ENCODE results near the gene CDK2. TPM values are rescaled to one million over a fixed set of nuclear protein-coding genes. Genes with fewer than 3 reads are reported as not detected.
"Not testable (repeated sequence)": the region's sequence is repeated elsewhere in the genome, so short reads cannot be mapped to it uniquely, and the experiment has no call there.

The CDK2 gene
- total RNA-seq, 1 donor from 2014 or later: 26.1 TPM

DNA sequence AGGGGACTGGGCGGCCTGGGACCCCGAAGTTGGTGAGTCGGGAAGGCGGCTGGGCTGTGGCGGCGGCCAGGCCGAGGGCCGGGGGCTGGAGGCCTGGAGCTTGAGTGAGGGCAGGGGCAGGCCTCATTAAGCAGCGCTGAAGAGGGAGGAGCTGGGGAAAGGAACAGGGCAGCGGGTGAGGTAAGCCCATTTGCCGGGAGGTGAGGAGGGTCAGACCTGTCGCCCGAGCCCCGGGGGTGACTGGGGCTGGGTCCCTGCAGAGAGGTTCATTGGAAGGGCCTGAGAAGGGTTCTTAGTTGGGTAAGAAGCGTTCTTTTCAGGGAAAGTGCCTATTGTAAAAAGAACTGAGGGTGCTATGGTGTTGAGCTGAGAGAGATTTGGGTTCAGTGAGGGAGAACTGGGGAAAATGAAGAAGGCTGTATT, 7.7 kb downstream of the CDK2 start:
- peak; percentile 91 for DNase-seq (ENCODE audit: low spot score)
- Mint-ChIP-seq H3K27me3 (ENCODE audit: low read depth) (no peaks in the 10 kb centered on the region), H3K4me3 (ENCODE audit: unreplicated experiment) (no peak overlapping the region), H3K9me3 (ENCODE audit: low read depth) (no peaks in the 10 kb centered on the region), H3K4me1 (ENCODE audit: low read depth) (peaks cover 19% of the 10 kb centered on the region), H3K27ac (ENCODE audit: unreplicated experiment) (no peak overlapping the region), H3K36me3 (ENCODE audit: low read depth) (peaks cover 8% of the 10 kb centered on the region)
- TF ChIP-seq, protein P1, sequence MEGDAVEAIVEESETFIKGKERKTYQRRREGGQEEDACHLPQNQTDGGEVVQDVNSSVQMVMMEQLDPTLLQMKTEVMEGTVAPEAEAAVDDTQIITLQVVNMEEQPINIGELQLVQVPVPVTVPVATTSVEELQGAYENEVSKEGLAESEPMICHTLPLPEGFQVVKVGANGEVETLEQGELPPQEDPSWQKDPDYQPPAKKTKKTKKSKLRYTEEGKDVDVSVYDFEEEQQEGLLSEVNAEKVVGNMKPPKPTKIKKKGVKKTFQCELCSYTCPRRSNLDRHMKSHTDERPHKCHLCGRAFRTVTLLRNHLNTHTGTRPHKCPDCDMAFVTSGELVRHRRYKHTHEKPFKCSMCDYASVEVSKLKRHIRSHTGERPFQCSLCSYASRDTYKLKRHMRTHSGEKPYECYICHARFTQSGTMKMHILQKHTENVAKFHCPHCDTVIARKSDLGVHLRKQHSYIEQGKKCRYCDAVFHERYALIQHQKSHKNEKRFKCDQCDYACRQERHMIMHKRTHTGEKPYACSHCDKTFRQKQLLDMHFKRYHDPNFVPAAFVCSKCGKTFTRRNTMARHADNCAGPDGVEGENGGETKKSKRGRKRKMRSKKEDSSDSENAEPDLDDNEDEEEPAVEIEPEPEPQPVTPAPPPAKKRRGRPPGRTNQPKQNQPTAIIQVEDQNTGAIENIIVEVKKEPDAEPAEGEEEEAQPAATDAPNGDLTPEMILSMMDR (IDR thresholded peaks at IDR 0.05): no peak

DNA sequence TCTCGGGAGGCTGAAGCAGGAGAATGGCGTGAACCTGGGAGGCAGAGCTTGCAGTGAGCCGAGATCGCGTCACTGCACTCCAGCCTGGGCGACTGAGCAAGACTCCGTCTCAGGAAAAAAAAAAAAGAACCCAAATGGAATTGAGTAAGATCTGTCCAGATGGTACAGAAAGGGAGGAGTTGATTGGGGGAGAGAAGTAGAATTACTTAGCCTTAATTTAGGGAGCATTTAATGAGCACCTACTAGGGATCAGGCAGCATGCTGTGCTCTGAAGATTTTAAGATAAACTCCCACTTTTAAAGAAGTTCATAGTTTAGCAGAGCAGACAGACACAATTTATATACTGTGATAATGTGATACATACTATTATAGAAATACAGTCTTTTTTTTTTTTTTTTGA, 11.8 kb downstream of the CDK2 start:
- H3K4me1 Mint-ChIP-seq (ENCODE audit: low read depth): peaks cover 24% of the 10 kb centered on the region
- peaks cover 18% of the 10 kb centered on the region for H3K36me3 Mint-ChIP-seq (ENCODE audit: low read depth)
- no peak overlapping the region for H3K4me3 Mint-ChIP-seq (ENCODE audit: unreplicated experiment)
- H3K9me3 Mint-ChIP-seq (ENCODE audit: low read depth): no peaks in the 10 kb centered on the region
- DNase-seq (ENCODE audit: low spot score): no peak
- H3K27me3 Mint-ChIP-seq (ENCODE audit: low read depth): no peaks in the 10 kb centered on the region
- TF ChIP-seq, protein P1 (IDR thresholded peaks at IDR 0.05): no peak
- H3K27ac Mint-ChIP-seq (ENCODE audit: unreplicated experiment): no peak overlapping the region

DNA sequence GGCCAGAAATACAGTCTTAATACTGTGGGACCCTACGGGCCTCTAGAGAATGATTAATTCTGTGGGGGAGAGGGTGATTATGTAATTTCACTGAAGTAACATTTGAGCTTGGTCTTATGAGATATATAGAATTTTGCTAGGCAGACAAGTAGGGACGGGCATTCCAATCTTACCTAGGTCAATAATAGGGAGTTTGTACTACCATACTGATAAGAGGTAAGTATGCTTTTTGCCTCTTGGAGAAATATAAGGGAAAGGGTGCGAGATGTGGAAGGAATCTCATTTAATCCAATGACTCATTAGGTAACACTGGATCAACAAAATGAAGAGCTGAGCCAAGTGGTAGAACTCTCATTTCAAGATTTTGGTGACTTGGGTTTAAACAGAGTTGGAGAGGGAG, 12.4 kb downstream of the CDK2 start:
- Mint-ChIP-seq H3K9me3 (ENCODE audit: low read depth) (no peaks in the 10 kb centered on the region), H3K4me1 (ENCODE audit: low read depth) (peaks cover 24% of the 10 kb centered on the region), H3K27me3 (ENCODE audit: low read depth) (no peaks in the 10 kb centered on the region), H3K4me3 (ENCODE audit: unreplicated experiment) (no peak overlapping the region), H3K27ac (ENCODE audit: unreplicated experiment) (no peak overlapping the region), H3K36me3 (ENCODE audit: low read depth) (peaks cover 22% of the 10 kb centered on the region)
- DNase-seq (ENCODE audit: low spot score): no peak
- TF ChIP-seq, protein P1 (IDR thresholded peaks at IDR 0.05): no peak

DNA sequence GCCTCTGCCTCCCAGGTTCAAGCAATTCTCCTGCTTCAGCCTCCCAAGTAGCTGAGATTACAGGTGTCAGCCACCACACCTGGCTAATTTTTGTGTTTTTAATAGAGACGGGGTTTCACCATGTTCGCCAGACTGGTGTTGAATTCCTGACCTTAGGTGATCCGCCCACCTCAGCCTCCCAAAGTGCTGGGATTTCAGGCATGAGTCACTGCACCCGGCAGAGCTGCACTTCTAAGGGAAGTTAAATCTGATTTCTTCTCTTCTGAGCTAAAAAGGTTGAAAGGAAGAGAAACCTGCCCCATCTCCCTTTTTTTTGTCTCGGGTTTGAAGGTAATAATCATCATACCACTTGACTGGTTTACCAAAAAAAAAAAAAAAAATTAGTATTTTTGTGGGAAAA, 15.3 kb downstream of the CDK2 start:
- H3K36me3 Mint-ChIP-seq (ENCODE audit: low read depth): peaks cover 29% of the 10 kb centered on the region
- not testable (repeated sequence) for DNase-seq (ENCODE audit: low spot score); H3K27ac Mint-ChIP-seq (ENCODE audit: unreplicated experiment); H3K4me3 Mint-ChIP-seq (ENCODE audit: unreplicated experiment); H3K27me3 Mint-ChIP-seq (ENCODE audit: low read depth); H3K9me3 Mint-ChIP-seq (ENCODE audit: low read depth)
- H3K4me1 Mint-ChIP-seq (ENCODE audit: low read depth): peaks cover 14% of the 10 kb centered on the region

DNA sequence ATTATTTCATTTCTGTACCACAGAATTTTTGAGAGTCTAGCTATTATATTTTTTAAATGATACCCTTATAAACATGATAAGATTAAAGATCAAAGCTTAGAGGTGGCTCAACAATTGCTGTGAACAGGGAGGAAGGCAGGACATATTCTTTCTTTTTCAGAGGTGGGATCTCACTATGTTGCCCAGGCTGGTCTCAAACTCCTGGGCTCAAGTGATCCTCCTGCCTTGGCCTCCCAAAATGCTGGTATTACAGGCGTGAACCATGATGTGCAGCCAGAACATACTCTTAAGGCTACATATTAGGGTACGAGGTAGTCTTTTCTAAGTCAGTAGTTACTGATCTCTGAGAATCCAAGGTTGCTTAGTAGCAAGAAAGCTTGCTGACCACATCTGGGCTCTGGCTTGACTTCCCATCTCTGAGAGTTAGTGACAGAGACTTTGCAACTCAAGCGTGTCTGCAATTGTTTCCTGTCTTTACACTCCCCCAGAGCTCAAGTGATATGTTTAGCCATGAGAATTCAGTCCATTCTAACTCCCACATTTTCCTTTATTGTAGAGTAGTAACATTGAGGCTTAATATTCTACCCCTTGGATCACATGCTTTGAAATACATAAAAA, 15.8 kb downstream of the CDK2 start:
- TF ChIP-seq, protein P1 (IDR thresholded peaks at IDR 0.05): no peak
- Mint-ChIP-seq H3K4me3 (ENCODE audit: unreplicated experiment) (no peak overlapping the region), H3K36me3 (ENCODE audit: low read depth) (peaks cover 30% of the 10 kb centered on the region), H3K9me3 (ENCODE audit: low read depth) (no peaks in the 10 kb centered on the region), H3K4me1 (ENCODE audit: low read depth) (peaks cover 13% of the 10 kb centered on the region), H3K27me3 (ENCODE audit: low read depth) (no peaks in the 10 kb centered on the region), H3K27ac (ENCODE audit: unreplicated experiment) (peak overlapping the region; percentile 29)
- no peak for DNase-seq (ENCODE audit: low spot score)

DNA sequence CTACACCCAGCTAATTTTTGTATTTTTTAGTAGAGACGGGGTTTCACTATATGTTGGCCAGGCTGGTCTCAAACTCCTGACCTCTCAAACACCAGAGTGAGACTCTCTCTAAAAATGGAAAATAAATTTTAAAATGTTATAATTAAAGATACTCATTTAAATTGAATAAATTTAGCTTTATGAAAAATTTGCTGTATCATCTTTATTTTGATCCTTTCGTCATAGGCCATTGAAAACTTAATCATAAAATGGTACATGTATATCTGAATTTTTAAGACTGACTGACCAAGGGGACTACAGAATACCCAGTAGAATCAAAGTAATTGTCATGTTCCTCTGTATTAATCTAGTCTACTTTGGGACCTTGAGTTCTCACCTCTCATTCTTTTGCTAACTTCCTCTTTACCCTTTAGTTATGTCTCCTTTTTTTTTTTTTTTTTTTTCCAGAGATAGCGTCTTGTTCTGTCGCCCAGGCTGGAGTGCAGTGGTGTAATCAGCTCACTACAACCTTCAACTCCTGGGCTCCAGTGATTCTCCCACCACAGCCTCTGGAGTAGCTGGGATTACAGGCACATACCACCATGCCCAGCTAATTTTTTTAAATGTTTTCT, 16.7 kb downstream of the CDK2 start:
- H3K4me3 Mint-ChIP-seq (ENCODE audit: unreplicated experiment): no peak overlapping the region
- no peak for DNase-seq (ENCODE audit: low spot score)
- H3K27me3 Mint-ChIP-seq (ENCODE audit: low read depth): no peaks in the 10 kb centered on the region
- H3K9me3 Mint-ChIP-seq (ENCODE audit: low read depth): no peaks in the 10 kb centered on the region
- peaks cover 29% of the 10 kb centered on the region for H3K36me3 Mint-ChIP-seq (ENCODE audit: low read depth)
- TF ChIP-seq, protein P1 (IDR thresholded peaks at IDR 0.05): no peak
- peaks cover 12% of the 10 kb centered on the region for H3K4me1 Mint-ChIP-seq (ENCODE audit: low read depth)
- H3K27ac Mint-ChIP-seq (ENCODE audit: unreplicated experiment): no peak overlapping the region

All from chondrocyte (in vitro differentiated cells).